Smooth muscle cell (in vitro differentiated cells): ENCODE data around the gene KRT85. TPM values are rescaled to one million over a fixed set of nuclear protein-coding genes. Genes with fewer than 3 reads are reported as not detected.

Experiments used
- DNase-seq: peaks from one replicate; lab custom pipeline; 2025; ENCODE audit not compliant: unreplicated experiment; lab: John Stamatoyannopoulos, UW
- H2AFZ ChIP-seq: fragments of 200-600 bp; sonication (generic); 2 replicates; pipeline ENCODE4 v1.6.0; 2016; ENCODE audit warnings: antibody characterized with exemption, low read depth, mild to moderate bottlenecking
- H3F3A ChIP-seq: fragments of 200-600 bp; sonication (generic); 2 replicates; pipeline ENCODE4 v1.6.0; 2017; ENCODE audit warnings: antibody characterized with exemption, low read depth
- H3K27ac ChIP-seq: fragments of 200-600 bp; sonication (generic); 2 replicates; pipeline ENCODE4 v1.5.1; 2016; ENCODE audit warnings: low read depth, mild to moderate bottlenecking
- H3K27me3 ChIP-seq: fragments of 200-600 bp; sonication (generic); 2 replicates; pipeline ENCODE4 v1.6.1; 2016; ENCODE audit warnings: low read depth, mild to moderate bottlenecking
- H3K36me3 ChIP-seq: fragments of 200-600 bp; sonication (generic); 2 replicates; pipeline ENCODE4 v1.5.1; 2016; ENCODE audit warnings: low read depth
- H3K4me1 ChIP-seq: fragments of 200-600 bp; sonication (generic); 2 replicates; pipeline ENCODE4 v1.5.1; 2016; ENCODE audit warnings: low read depth
- H3K4me2 ChIP-seq: fragments of 200-600 bp; sonication (generic); 2 replicates; pipeline ENCODE4 v1.6.0; 2016; ENCODE audit warnings: mild to moderate bottlenecking
- H3K4me3 ChIP-seq: fragments of 200-600 bp; sonication (generic); 2 replicates; pipeline ENCODE4 v1.5.1; 2016; ENCODE audit warnings: mild to moderate bottlenecking
- H3K79me2 ChIP-seq: fragments of 200-600 bp; sonication (generic); 2 replicates; pipeline ENCODE4 v1.6.0; 2016; ENCODE audit warnings: low read depth, mild to moderate bottlenecking
- H3K9ac ChIP-seq: fragments of 200-600 bp; sonication (generic); 2 replicates; pipeline ENCODE4 v1.6.0; 2016; ENCODE audit warnings: low read depth
- H3K9me3 ChIP-seq: fragments of 200-600 bp; sonication (generic); replicated peaks from 2 replicates; pipeline ENCODE4 v1.5.1; 2016; ENCODE audit warnings: low read depth
- H4K20me1 ChIP-seq: fragments of 200-600 bp; sonication (generic); 2 replicates; pipeline ENCODE4 v1.6.0; 2016; ENCODE audit warnings: low read depth
- WGBS: methylation state at CpG from one replicate; pipeline ENCODE4 v1.1.7; 2016; ENCODE audit warnings: low lambda C conversion rate; 5-methylcytosine and 5-hydroxymethylcytosine counted together
- polyA plus RNA-seq: library from polyadenylated mRNA; unstranded; fragments of >200 nt; fragmentation: Nextera tagmentation; extraction: Ambion mirVana; gene quantifications from 2 replicates; pipeline ENCODE4 v1.2.1, GENCODE V29; 2016
- total RNA-seq: library from RNA; depleted of rRNA; stranded (reverse); fragments of >200 nt; gene quantifications from 2 replicates; pipeline ENCODE4 v1.2.3, GENCODE V29; 2014
- TF ChIP-seq, protein P1 (sequence below): fragments of 200-600 bp; sonication (generic); IDR thresholded peaks from 2 replicates; pipeline ENCODE4 v1.5.1; 2017; ENCODE audit warnings: borderline replicate concordance, mild to moderate bottlenecking, antibody characterized with exemption; ENCODE audit not compliant: insufficient read depth, poor library complexity, severe bottlenecking

Gene KRT85
- total and polyA plus RNA-seq, 2 experiments from 2014 or later, result not detected

DNA sequence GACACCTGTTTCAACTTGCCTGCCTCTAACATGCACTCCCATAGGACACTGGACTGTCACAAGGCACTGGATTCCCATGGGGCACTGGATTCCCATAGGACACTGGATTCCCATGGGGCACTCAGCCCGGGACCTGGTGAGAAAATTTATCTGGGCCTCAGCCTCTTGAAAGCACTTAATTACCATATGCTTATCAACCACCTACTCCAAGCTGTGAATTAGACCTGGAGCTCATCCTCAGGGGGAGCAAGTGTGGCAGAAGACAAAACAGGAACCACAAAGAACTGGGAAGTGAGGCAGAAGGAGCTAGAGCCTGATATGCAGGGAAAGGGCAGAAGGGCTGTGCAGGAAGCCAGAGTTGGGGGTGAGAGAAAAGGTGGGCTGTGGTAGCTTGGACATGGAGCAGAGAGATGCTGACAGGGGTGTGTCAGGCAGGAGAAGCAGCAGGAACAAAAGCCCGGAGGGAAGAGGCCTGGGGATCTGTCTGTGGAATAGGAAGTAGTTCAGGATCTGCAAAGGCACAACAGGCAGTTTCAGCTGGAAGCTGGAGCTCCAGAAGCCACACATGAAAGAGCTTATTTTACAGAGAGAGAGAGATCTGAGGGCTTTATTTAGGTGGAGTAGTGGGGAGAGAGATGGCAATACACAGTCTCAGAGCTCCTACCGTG is 35.7 kb upstream of the KRT85 start:
- Histone ChIP-seq H3K9me3 (no peaks in the 10 kb centered on the region), H3F3A (no peaks in the 10 kb centered on the region), H3K4me2 (no peak overlapping the region), H3K4me1 (no peaks in the 10 kb centered on the region), H3K79me2 (no peaks in the 10 kb centered on the region), H3K4me3 (no peak overlapping the region), H3K27me3 (no peaks in the 10 kb centered on the region), H4K20me1 (no peaks in the 10 kb centered on the region), H3K27ac (no peak overlapping the region), H2AFZ (no peak overlapping the region), H3K9ac (no peak overlapping the region), H3K36me3 (no peaks in the 10 kb centered on the region)
- 83% methylated on average over 3 of the region's 3 CpGs for WGBS
- TF ChIP-seq, protein P1, sequence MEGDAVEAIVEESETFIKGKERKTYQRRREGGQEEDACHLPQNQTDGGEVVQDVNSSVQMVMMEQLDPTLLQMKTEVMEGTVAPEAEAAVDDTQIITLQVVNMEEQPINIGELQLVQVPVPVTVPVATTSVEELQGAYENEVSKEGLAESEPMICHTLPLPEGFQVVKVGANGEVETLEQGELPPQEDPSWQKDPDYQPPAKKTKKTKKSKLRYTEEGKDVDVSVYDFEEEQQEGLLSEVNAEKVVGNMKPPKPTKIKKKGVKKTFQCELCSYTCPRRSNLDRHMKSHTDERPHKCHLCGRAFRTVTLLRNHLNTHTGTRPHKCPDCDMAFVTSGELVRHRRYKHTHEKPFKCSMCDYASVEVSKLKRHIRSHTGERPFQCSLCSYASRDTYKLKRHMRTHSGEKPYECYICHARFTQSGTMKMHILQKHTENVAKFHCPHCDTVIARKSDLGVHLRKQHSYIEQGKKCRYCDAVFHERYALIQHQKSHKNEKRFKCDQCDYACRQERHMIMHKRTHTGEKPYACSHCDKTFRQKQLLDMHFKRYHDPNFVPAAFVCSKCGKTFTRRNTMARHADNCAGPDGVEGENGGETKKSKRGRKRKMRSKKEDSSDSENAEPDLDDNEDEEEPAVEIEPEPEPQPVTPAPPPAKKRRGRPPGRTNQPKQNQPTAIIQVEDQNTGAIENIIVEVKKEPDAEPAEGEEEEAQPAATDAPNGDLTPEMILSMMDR, result no peak
- no peak for DNase-seq

DNA sequence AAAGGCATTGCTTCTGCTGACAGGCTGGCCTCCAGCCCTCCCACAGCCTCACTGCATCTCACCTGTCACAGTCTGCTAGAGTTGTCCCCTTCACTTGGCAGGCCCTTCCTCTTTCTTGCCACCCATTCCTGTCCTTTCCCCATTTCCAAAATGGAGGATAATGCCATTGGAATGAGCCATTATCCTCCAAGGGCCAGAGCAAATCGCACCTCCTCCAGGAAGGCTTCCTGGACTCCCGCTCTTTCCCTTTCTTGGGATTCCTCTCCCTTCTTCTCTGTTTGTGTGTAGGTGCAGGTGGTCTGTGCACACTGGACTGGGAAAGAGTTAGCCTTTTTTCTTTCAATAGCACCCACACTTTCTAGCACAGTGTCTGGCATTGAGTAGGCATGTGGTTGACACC is 35.1 kb upstream of the KRT85 start:
- Histone ChIP-seq H3F3A (no peaks in the 10 kb centered on the region), H3K9me3 (no peaks in the 10 kb centered on the region), H3K4me2 (no peak overlapping the region), H3K4me1 (no peaks in the 10 kb centered on the region), H3K79me2 (no peaks in the 10 kb centered on the region), H3K36me3 (no peaks in the 10 kb centered on the region), H4K20me1 (no peaks in the 10 kb centered on the region), H3K4me3 (no peak overlapping the region), H2AFZ (no peak overlapping the region), H3K27ac (no peak overlapping the region), H3K9ac (no peak overlapping the region), H3K27me3 (no peaks in the 10 kb centered on the region)
- TF ChIP-seq, protein P1, result no peak
- DNase-seq, result no peak
- WGBS, result 100% methylated on average over 2 of the region's 2 CpGs

DNA sequence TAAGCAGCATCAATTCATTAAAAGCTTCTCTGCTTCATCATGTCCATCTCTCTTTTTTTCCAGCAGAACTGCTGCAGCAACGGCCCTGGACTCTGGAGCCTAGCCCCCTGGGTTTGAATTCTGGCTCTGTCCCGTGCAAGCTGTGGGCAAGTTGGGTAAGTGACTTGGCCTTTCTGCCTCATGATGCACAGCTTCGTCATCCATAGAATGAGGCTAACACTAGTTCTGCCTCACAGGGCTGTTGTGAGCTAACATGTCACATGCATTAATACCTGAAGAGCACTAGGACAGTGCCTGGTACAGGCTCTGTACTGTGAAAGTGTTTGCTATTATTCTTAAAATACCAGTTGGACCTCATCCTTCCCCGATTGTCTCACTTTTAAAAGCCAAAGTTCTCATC is 34.6 kb upstream of the KRT85 start:
- 90% methylated on average over 4 of the region's 4 CpGs for WGBS
- Histone ChIP-seq H4K20me1 (no peaks in the 10 kb centered on the region), H3K27ac (no peak overlapping the region), H2AFZ (no peak overlapping the region), H3K4me2 (no peak overlapping the region), H3K9me3 (no peaks in the 10 kb centered on the region), H3K79me2 (no peaks in the 10 kb centered on the region), H3K27me3 (no peaks in the 10 kb centered on the region), H3F3A (no peaks in the 10 kb centered on the region), H3K36me3 (no peaks in the 10 kb centered on the region), H3K9ac (no peak overlapping the region), H3K4me1 (no peaks in the 10 kb centered on the region), H3K4me3 (no peak overlapping the region)
- TF ChIP-seq, protein P1, result no peak
- DNase-seq, result no peak

DNA sequence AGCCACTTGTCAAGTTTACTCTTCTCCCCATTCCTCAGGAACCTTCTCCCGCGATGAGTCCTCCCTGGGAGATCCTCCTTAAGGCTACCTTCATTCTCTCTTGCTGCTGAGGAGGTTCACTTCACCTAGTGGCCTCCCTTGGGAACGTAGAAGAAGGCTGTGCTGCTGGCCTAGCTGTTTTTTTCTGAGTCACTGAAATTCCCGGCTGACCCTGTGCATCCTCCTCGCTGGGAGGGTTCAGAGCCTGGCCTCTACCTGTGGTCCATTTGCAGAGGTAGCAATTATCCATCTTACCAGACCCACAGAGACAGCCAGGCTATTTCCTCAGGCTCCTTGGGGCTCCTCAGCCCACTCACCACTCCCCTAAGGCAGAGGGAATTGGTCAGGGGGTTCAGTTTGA is 34.2 kb upstream of the KRT85 start:
- no peaks in the 10 kb centered on the region for H3K36me3 ChIP-seq
- H3K4me1 ChIP-seq, result no peaks in the 10 kb centered on the region
- no peak overlapping the region for H3K4me2 ChIP-seq
- no peak overlapping the region for H3K27ac ChIP-seq
- WGBS, result 72% methylated on average over 5 of the region's 5 CpGs
- no peaks in the 10 kb centered on the region for H4K20me1 ChIP-seq
- no peaks in the 10 kb centered on the region for H3K27me3 ChIP-seq
- no peak for DNase-seq
- no peak overlapping the region for H3K4me3 ChIP-seq
- H3K9ac ChIP-seq, result no peak overlapping the region
- H3K9me3 ChIP-seq, result no peaks in the 10 kb centered on the region
- no peaks in the 10 kb centered on the region for H3K79me2 ChIP-seq
- no peak overlapping the region for H2AFZ ChIP-seq
- TF ChIP-seq, protein P1, result no peak
- H3F3A ChIP-seq, result no peaks in the 10 kb centered on the region
